ENCODE measurements around the gene SLC17A9.

The SLC17A9 gene

DNA sequence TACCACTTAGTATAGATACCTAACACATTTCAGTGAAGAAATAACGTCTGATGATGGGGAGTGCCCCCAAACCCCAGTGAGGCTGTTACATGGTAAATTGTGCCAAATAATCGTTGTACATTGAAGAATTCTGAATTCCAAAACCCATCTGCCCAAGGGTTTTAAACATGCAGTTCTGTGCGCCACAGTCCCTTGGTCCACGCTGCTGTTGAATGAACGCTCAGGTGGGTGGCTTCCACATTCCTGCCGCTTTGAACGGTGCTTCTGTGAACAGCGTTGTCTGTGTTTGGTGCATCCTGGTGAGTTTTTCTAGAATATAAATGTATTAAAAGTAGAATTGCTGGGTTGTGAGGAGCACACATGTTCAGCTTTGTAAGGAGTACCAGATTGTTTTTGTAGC, 11.6 kb upstream of the SLC17A9 start:
- no peak for ATAC-seq

DNA sequence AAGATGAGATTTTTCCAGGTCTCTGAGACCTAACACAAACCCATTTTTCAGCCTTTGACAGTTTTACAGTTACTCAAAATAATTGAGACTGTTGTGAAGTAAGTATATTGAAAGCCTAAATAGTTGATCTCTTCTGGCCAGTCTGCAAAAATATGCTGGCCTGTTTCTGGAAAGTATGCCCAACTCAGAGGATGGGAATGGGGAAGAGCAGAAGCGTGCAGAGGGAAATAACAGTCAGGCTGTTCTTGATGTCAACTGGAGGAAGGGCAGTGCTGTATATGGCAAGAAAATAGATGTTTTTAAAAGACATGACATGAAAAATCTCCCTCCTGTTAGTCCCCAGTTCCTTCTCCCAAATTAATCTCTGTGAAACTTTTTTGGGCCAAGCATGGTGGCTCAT, 10.7 kb upstream of the SLC17A9 start:
- ATAC-seq = no peak

DNA sequence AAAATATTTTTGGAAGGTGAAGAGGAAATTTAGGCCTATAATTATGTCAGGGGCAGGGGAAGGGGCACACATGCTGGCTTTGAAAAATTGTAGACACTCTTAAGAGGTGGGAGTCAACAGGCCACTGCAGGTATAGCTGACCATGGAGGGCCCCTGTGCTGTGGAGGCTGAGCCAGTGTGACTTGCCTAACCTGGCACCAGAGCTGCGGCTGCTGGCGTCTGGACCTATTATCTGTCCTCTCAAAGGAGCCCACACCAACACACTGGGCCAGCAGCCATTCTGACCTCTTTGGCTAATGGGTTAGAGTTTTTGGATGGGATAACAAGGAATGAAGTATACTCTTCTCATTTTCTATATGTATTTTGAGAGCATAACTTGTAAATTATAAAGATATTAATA, 10.1 kb upstream of the SLC17A9 start:
- no peak for ATAC-seq

DNA sequence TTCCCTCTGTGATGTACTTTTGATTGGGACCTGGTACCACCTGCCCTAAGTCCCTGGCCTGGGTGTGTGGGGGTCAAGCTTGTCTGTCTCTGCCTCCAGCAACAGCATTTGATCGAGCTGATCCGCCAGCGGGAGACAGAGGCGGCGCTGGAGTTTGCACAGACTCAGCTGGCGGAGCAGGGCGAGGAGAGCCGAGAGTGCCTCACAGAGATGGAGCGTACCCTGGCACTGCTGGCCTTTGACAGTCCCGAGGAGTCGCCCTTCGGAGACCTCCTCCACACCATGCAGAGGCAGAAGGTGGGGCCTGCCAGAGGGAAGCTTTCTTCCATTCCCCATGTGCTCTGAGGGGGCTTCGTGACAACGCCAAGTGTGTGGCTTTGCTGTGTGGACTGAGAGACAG, 9.1 kb upstream of the SLC17A9 start:
- ATAC-seq = no peak

DNA sequence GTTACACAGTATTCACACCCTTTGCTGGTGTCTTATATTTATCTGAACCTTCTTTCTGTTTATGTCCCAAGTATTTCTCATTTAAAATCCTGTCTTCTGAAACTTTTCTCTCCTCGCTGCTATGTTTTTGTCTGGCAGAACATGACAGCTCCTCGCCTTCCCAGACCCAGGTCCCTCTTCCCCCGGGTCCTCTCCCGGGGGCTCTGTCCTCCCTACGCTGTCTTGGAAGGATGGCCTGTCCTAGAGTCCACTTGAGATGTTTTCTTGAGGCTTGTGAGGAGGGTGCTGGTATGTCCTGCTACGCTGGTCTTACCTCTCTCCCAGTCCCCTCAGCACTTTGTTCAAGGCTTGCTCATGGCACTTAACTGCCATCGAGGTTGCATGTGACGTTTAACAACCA, 8.3 kb upstream of the SLC17A9 start:
- ATAC-seq = no peak

DNA sequence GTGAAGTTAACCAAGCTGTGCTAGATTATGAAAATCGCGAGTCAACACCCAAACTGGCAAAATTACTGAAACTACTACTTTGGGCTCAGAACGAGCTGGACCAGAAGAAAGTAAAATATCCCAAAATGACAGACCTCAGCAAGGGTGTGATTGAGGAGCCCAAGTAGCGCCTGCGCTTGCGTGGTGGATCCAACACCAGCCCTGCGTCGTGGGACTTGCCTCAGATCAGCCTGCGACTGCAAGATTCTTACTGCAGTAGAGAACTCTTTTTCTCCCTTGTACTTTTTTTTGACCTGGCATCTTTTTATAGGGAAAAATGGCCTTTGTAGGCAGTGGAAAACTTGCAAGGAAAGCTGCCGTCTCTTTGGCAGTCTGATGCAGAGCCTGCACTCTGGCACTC, 7.8 kb upstream of the SLC17A9 start:
- no peak for ATAC-seq

DNA sequence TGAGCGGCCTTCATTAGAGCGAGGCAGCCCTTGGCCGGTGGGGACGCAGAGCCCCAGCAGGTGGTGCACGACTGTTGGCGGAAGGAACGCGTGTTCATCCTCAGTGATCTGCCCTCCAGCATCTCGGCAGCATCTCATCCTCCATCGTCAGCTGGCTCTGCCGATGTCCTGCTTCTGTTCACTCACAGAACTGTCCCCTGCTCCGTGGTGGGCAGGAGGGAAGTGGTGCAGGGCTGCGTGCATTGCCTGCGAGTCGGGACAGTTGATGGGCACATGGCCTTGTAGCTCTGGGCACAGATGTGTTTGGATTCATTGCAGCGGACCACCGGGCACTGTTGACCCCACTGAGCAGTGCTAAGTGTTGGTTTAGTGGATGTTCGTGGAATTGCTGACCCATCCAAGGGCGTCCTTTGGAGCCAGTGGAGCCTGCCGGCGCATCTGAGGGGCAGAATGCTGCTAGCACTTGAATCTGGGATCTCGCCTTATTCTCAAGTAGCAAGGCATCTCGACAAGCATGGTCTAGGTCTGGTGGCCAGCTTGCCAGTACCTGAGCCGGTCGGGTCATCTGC, 6.7 kb upstream of the SLC17A9 start:
- no peak for ATAC-seq

DNA sequence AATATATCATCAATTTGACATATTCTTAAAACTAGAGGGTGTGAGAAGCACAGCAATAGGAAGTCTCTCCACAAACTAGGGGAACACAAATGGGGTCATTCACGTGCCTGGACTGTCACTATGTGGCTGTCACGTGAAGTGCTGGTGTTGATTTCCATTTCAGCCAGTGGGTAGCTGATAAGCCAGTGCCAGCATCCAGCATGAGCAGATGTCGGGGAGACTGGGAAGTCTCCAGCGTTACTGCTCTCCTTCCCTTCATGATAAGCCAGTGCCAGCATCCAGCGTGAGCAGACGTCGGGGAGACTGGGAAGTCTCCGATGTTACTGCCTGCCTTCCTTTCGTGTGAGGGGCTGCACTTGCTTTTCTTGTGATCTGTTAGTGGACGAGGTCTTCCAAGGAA, 5.6 kb upstream of the SLC17A9 start:
- no peak for ATAC-seq

DNA sequence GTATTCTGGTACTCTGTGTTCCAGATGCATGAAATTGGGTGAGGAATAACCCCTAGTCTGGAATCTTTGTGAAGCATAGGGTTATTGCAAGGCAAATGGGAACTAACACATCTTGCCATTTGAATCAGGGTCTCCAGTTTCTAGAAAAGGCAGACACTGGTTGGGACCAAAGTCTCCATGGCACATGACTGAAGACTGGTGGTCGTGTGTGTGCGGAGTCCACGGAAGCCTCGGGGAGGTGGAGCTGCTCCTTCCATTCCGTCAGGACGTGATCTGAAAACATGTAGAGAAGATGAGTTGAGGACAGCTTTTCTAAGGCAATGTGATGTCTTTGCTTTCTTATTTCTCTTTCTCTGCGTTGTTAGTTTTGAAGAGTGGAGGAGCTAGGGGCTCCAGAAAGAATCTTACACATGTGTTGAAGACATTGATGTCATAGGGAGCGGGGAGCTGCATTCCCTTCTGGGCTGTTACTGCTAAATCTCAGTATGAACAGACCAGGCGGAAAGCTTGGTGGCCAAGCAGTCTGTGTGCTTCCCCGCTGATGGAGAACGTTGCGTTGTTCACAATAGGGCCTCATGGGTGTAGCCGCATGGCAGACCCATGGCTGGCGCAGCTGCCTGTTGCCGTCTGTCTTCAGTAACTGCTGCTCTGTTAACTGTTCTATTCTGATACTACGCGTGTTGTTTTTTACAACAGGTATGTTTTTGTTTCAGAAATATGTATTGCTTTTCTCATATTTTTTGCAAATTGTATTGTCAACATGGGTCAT, 4.8 kb upstream of the SLC17A9 start:
- no peak for ATAC-seq

DNA sequence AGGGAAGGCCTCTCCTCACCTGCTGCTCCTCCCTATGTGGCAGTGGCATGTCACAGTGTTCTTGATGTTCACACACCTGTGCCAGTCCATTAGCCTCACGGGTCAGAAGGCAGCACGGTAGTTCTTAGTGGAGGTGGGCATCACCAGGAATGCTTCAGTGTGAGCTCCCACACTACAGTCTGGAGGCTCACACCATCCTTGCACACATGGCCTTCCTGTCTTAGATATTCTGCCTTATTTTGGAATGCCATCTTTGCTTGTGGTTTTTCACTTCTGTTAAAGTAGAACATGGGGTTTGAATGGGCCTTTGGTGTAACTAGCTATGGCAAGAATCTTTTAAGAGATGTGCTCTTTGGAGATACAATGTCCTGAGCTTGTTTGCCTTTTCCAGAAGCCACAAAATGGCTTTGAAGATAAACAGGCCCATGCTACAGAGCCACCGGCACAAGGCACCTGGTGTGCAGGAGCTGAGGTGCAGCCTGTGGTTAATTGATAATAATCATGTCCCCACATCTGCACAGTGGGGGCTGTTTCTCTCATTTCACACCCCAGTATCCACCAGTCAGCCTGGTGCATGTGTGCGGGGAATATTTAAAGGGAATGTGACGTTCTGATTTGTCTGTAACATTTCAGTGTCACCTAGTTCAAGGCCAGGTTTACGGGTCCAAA, 3.2 kb upstream of the SLC17A9 start:
- ATAC-seq = no peak

DNA sequence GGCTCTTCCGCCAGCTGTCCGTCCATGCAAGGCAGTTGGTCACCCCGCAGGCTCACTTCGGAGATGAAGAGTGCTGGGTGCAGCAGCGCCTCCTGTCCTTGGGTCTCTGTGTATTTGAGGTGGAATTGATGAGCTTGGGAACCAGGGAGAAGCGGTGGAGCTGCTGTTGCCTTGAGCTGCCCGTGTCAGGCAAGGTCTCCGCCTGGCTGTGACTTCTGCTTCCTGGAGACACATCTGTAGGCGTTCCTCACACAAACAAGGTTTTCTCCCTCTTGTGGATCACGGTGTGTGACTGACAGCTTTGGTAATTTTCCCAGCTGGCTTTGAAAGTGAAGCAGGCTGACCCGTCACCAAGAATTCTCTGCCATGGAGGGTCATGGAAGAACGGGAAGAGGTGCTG, 2.5 kb upstream of the SLC17A9 start:
- ATAC-seq = no peak

DNA sequence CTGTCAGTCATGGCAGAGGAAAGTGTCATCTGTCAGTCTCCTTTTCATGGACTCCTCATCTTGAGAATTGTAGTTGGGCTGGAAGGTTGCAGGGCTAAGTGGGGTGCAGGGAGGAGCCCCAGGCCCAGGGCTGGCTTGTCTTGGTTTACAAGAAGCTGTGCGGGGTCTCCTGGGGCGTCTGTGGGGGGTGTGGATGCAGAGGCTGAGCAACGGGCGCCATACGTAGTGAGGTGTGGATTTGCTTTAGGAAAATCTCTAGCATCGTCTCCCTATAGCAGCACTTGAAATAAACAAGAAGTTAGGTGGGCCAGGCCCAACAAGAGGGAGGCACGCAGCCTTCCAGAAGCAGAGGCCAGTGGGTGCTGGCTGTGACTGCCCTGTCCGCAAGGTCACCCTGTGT, 1.8 kb upstream of the SLC17A9 start:
- ATAC-seq = no peak

DNA sequence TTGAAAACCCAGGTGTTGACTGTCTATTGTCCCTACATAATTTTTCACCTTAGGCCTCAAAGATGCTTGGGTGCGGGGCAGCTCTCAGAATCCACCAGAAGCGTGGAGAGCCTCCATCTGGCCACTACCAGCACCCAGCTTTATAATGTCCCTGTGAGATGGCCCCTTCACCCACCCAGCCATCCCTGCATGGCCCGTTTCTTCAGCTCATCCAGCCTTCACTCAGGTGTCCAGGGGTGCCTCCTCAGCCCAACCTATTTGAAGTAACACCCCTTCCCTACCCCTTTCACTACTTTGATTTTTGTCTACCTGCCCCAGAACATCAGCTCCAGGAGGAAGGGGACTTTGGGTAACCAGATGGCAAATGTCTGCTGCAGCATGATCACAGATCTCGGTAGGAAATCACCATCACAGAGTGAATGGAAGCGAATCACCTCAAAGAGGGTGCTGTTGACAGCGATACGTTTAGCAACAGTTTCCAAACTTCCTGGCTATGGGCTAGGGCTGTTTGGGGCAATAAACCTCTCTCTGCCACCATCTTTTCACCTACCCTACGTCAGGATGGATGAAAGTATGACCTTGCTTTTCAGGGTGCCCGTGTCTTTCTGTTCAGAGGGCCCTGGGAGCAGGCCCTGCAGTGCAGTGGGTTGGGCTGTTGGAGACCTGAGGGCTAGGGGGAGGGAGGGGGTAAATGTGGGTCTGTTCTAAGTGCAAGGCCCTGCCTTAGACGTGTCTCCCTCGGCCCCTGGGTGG, 1.2 kb upstream of the SLC17A9 start:
- ATAC-seq = no peak

DNA sequence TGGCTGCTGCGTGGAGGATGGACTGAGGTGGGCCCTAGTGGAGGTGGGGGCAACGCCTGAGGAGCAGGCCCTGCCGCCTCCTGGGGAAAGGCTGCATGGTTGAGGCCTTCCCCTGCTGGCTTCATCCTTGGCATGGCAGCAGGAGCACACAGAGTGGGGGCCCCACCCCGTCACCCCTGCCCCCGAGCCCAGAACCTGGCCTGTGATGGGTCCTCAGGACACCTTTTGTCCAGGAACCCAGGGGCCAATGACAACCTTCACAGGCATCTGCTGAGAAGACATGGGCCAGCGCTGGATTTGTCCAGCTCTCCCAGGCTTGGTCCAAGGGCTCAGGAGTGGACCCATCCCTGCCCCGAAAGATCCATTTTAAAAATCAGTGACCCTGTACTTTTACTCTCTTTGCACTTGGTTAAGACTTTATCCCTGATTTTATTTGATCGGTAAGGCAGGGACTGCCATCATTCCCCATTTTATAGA, 575 bp upstream of the SLC17A9 start:
- no peak for ATAC-seq

DNA sequence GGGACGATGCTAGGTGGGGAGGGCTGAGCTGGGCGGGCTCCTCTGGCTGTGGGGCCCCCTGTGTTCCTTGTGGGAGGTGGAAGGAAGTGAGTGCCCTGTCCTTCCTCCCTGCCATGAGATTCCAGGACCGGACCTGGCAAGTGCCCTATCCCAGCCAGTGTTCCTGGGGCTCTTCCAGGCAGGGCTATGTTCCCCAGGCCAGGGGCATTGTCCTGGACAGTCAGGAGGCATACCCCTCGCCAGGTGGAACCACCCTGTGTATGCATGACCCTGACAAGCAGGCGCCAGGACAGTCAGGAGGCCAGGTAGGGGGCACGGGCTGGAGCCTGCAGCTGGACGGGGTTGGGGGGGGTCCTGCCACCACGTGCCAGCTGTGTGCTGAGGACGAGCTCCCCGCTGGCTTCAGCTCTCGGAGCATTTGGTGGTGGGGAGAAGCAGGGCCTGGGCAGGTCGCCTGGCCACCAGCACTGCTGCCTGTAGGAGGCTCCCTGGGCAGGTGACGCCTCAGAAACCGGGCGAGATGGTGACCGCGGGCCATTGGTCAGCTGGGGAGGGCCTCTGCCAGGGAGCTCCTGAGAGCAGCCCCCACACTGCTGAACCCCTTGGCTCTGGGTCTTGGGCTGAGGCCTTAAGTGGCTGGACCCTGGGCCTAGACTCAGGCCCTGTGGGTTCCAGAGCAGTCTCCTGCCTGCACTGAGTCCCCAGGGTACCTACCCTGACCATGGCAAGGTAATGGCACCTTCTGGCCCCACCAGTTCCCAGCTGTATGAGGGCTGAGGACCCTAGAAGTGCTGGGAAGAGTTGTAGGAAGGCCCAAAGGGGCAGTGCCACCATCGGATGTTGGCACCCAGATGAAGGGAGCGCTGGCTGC, 694 bp downstream of the SLC17A9 start:
- ATAC-seq = no peak

DNA sequence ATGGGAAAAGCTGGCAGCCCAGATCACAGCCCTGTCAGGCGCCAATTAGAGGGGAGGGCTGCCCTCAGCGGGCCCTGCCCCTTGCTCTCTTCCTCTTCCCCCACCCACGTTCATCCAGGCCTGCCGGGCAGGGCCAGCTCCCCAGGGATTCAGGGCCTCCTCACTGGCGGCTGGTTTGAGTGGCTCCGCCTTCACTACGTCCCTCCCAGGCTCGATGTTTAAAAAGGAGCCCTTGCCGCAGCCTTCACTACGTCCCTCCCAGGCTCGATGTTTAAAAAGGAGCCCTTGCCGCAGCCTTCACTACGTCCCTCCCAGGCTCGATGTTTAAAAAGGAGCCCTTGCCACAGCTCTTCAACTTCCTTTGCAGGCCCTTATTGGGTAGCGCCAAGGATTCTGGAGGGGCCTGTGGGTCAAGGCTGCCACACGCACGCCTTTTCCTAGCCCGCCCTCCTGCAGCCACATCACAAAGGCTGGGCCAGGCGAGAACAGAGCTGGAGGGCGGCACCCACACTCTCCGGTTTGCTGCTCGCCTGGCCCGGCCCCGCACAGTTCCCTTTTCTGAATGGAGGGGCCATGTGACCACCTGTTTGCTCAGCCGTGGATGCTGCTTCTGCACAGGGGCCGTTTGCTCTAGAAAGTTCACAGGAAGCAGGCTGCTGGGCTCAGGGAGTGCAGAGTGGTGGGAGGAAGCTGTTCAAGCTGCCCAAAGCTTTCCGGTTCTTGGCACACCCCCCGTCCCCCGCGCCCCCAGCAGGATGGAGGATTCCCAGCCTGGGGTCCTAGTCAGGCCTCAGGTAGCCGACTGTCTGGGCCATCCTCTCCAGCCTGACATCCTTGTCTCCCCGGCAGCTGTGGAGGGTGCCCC, 1.6 kb downstream of the SLC17A9 start:
- ATAC-seq = peak; percentile 76 to 78

DNA sequence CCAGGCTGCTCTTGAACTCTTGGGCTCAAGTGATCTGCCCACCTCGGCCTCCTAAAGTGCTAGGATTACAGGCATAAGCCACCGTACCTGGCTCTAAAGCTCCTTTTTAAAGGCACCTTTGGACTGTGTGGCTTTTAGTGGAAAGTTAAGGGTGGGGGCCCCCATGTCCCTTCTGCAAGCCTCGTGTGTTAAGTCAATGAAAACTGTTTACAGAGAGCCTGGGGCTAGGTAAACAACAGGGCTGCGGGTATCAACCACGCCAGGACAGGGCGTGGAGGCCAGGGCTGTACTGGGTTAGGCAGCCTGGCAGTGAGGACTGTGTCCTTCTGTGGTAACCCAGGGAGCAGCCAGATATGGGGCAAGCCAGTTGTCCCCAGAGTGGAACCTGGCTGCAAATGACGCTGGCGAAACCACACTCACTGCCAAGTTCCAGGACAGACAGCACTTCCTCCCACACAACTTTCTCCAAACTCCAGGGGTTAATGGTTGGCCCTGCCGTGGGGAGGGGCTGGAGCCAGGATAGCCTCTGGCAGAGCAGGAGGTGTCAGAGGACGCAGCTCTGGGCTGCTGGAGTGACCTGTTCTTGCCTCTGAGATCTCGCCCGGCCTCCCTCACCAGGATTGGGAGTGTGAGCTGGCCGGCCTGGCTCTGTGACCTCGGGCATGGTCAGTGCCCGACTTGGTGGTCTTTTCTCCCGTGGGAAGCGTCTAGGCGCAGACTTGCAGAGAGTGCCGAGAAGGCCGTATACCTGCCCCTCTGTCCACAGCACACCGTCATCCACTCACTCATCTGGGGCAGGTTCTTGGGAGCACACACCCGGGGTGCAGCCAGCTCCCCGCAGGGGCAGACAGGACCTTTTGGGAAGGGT, 3.2 kb downstream of the SLC17A9 start:
- no peak for ATAC-seq

DNA sequence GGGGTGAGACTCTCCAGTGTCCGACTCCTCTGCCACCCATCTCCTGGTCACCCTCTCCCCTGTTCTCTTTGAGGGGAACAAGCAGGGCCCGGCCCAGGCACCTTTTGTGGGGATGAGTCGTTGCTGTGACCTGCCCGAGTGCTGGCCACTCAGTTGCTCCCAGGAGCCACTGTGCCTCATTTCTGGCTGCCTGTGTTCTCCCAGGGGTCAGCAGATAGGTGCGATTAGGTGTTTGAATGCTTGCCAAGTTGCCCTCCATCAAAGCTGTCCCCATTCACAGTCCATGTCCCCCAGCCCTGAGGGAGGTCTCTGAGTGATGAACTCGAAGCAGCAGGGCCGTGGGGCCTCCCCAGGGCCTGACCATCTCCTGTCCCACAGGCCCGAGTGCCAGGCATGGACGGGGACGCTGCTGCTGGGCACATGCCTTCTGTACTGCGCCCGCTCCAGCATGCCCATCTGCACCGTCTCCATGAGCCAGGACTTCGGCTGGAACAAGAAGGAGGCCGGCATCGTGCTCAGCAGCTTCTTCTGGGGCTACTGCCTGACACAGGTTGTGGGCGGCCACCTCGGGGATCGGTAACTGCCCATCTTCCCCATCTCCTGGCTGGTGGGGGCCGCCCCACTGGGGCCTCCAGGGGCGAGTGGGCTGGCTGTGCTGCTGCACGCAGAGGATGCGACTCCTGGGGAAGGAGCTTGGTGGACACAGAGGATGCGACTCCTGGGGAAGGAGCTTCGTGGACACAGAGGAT, 4.1 kb downstream of the SLC17A9 start:
- ATAC-seq = no peak
